Liver (tissue), 9 donors: ENCODE results near the gene ZNF689. TPM values are rescaled to one million over a fixed set of nuclear protein-coding genes. Genes with fewer than 3 reads are reported as not detected.
A peak's percentile ranks its signal among the peaks of the same experiment; 100 is the strongest.

Experiments
- DNase-seq: peaks from one replicate; pipeline ENCODE4 v3.0.0-alpha.2; 2017; ENCODE audit warnings: low spot score
- H3K27ac ChIP-seq, 2 donors: one replicate each; pipeline ENCODE4 v1.7.0; 2013; ENCODE audit warnings: inconsistent platforms in 2 of 2, low read length in 2 of 2, control low read depth in 1 of 2, low read depth in 1 of 2, mild to moderate bottlenecking in 1 of 2
- H3K27me3 ChIP-seq, 4 donors: one replicate each; pipeline versions ENCODE4 v1.6.1 to v1.7.0; 2013; ENCODE audit warnings: low read length in 3 of 4, inconsistent platforms in 1 of 4, mild to moderate bottlenecking in 1 of 4, moderate library complexity in 1 of 4; ENCODE audit not compliant: control insufficient read depth in 4 of 4, insufficient read depth in 4 of 4
- H3K36me3 ChIP-seq, 4 donors: one replicate each; pipeline versions ENCODE4 v1.6.1 to v1.7.0; 2013; ENCODE audit warnings: low read length in 3 of 4, mild to moderate bottlenecking in 3 of 4, low read depth in 1 of 4, moderate library complexity in 1 of 4; ENCODE audit not compliant: control insufficient read depth in 4 of 4, insufficient read depth in 3 of 4
- H3K4me1 ChIP-seq, 4 donors: one replicate each; pipeline versions ENCODE4 v1.6.1 to v1.7.0; 2013; ENCODE audit warnings: low read length in 3 of 4, mild to moderate bottlenecking in 3 of 4, moderate library complexity in 1 of 4; ENCODE audit not compliant: control insufficient read depth in 4 of 4, insufficient read depth in 4 of 4
- H3K4me3 ChIP-seq, 3 donors: one replicate each; pipeline versions ENCODE4 v1.6.1 to v1.7.0; 2013; ENCODE audit warnings: low read length in 3 of 3, control low read depth in 1 of 3, low read depth in 1 of 3, mild to moderate bottlenecking in 1 of 3
- H3K9ac ChIP-seq, 2 donors: one replicate each; pipeline ENCODE4 v1.7.0; 2013; ENCODE audit warnings: low read length in 2 of 2, mild to moderate bottlenecking in 2 of 2, moderate library complexity in 2 of 2, control low read depth in 1 of 2, low read depth in 1 of 2
- H3K9me3 ChIP-seq, 4 donors: one replicate each; pipeline versions ENCODE4 v1.6.1 to v1.7.0; 2013; ENCODE audit warnings: low read length in 3 of 4; ENCODE audit not compliant: control insufficient read depth in 4 of 4
- ATF3 ChIP-seq: IDR thresholded peaks from 2 replicates; pipeline ENCODE4 v1.6.1; 2016; ENCODE audit warnings: antibody characterized with exemption
- EGR1 ChIP-seq, 2 donors: IDR thresholded peaks; 2 replicates each; pipeline ENCODE4 v1.6.1; 2016 to 2018; ENCODE audit warnings: antibody characterized with exemption in 2 of 2, low read depth in 2 of 2
- FOXA1 ChIP-seq: IDR thresholded peaks from 2 replicates; pipeline ENCODE4 v1.6.1; 2016; ENCODE audit warnings: antibody characterized with exemption
- FOXA2 ChIP-seq: IDR thresholded peaks from 2 replicates; pipeline ENCODE4 v1.6.1; 2016; ENCODE audit warnings: antibody characterized with exemption
- GABPA ChIP-seq, 2 donors: IDR thresholded peaks in 1 of 2; conservative IDR thresholded peaks in 1 of 2; 2 replicates each; pipeline ENCODE4 v1.6.1; 2016; ENCODE audit warnings: antibody characterized with exemption in 2 of 2, mild to moderate bottlenecking in 1 of 2, moderate library complexity in 1 of 2
- HNF4A ChIP-seq, 2 donors: conservative IDR thresholded peaks; 2 replicates each; pipeline ENCODE4 v1.6.1; 2016; ENCODE audit warnings: antibody characterized with exemption in 2 of 2, mild to moderate bottlenecking in 2 of 2
- HNF4G ChIP-seq: IDR thresholded peaks from 2 replicates; pipeline ENCODE4 v1.6.1; 2016; ENCODE audit warnings: antibody characterized with exemption
- JUND ChIP-seq, 2 donors: IDR thresholded peaks; 2 replicates each; pipeline ENCODE4 v1.6.1; 2016; ENCODE audit warnings: antibody characterized with exemption in 2 of 2
- MAX ChIP-seq: IDR thresholded peaks from 2 replicates; pipeline ENCODE4 v1.6.1; 2016; ENCODE audit warnings: antibody characterized with exemption
- NR2F2 ChIP-seq: IDR thresholded peaks from 2 replicates; pipeline ENCODE4 v1.6.1; 2016; ENCODE audit warnings: antibody characterized with exemption
- RAD21 ChIP-seq, 2 donors: IDR thresholded peaks; 2 replicates each; pipeline ENCODE4 v1.6.1; 2016; ENCODE audit warnings: antibody characterized with exemption in 2 of 2, mild to moderate bottlenecking in 2 of 2
- REST ChIP-seq: IDR thresholded peaks from 2 replicates; pipeline ENCODE4 v1.6.1; 2016; ENCODE audit warnings: antibody characterized with exemption, mild to moderate bottlenecking
- RXRA ChIP-seq, 2 donors: IDR thresholded peaks; 2 replicates each; pipeline ENCODE4 v1.6.1; 2017 to 2018; ENCODE audit warnings: antibody characterized with exemption in 2 of 2, mild to moderate bottlenecking in 1 of 2
- SP1 ChIP-seq: IDR thresholded peaks from 2 replicates; pipeline ENCODE4 v1.6.1; 2018; ENCODE audit warnings: antibody characterized with exemption, mild to moderate bottlenecking
- TAF1 ChIP-seq: conservative IDR thresholded peaks from 2 replicates; pipeline ENCODE4 v1.6.1; 2016; ENCODE audit warnings: antibody characterized with exemption, mild to moderate bottlenecking
- YY1 ChIP-seq: IDR thresholded peaks from 2 replicates; pipeline ENCODE4 v1.6.1; 2016; ENCODE audit warnings: antibody characterized with exemption, mild to moderate bottlenecking
- WGBS: extraction: QIAGEN DNeasy Blood & Tissue Kit; methylation state at CpG from one replicate; pipeline ENCODE4 v1.1.7; 2013; 5-methylcytosine and 5-hydroxymethylcytosine counted together
- polyA plus RNA-seq, 2 donors: library from polyadenylated mRNA; stranded (reverse) in 1 of 2; unstranded in 1 of 2; fragments of 200-250 nt in 1 of 2; fragments of >200 nt in 1 of 2; fragmentation: Nextera tagmentation in 1 of 2; extraction: Ambion mirVana in 1 of 2; gene quantifications; one replicate each; pipeline versions ENCODE4 v1.2.1 to v1.2.3, GENCODE V29; 2013 to 2015
- total RNA-seq, 2 donors: library from RNA; depleted of rRNA; stranded (reverse); fragments of >200 nt; gene quantifications; one replicate each; pipeline ENCODE4 v1.2.3, GENCODE V29; 2014
- TF ChIP-seq, protein P1 (sequence below): fragments of 150-350 bp; IDR thresholded peaks from 2 replicates; pipeline ENCODE4 v1.5.1; 2017; ENCODE audit warnings: improper control_type of control experiment, low read depth, low read length; ENCODE audit not compliant: missing input control
- TF ChIP-seq, protein P2 (sequence below): IDR thresholded peaks from 2 replicates; pipeline ENCODE4 v1.6.1; 2016; ENCODE audit warnings: antibody characterized with exemption
- donor health status: healthy.
- donor health status: healthy.
- donor health status: healthy.
- donor health status: healthy.
- donor health status: healthy.

The ZNF689 gene
- 1 to 10 TPM; 4.6 to 5.8 TPM for total RNA-seq
- 1 to 10 TPM; 2.6 to 4.0 TPM for polyA plus RNA-seq

DNA sequence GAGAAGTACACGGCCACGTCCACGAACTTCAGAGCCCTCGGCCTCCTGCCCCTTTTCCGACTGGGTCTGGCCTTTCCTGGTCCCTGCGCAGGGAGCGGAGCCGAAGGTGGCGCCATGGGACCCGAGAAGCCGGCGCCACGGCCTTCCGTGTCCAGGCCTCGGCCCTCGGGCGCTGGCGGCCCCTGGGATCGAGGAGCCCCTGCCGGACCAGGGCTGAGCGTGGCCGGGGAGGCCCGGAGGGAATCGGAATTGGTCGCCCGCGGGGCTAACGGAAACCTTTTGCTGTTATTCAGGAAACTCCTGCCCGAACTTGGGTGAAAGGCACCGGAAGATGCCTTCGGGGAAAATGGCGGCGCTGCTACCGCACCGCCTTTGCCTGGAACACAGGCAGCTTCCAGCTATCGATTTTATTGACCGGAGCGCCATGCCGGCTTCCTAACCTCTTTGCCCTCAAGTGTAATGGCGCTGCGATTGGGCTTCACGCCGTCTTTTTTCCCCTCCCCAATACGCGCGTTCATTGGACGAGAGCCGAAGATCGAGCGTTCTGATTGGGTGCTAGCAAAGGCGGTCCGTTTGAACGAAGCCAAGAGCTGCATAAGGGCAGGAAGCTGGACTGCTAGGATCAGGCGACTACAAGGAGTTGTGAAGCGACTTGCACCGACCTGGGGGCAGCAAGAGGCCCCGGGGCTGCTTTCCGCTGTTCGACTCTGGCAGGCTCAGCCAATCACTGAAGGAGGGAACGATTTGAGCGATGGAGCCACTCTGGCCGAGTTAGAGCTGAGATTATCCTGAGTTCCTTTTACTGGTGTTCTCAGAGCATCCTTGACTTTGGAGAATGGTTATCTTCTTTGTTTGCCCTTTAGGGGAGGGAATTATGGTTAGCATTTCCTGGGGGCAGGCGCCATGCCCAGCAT, at the start of gene ZNF689:
ZNF689 (minus strand) TSS at position 464 of the 914 bp plus-strand sequence; CDS start at position 116, 348 bp downstream.
- Histone ChIP-seq H3K9ac (peak within 1 kb of the TSS; percentile 92 to 97), H3K36me3 (peaks cover 0 to 2% (median 0%) of the 10 kb centered on the region in 4 donors), H3K27me3 (no peaks in the 10 kb centered on the region), H3K4me1 (peaks cover 5 to 29% (median 16%) of the 10 kb centered on the region in 4 donors), H3K4me3 (peak within 1 kb of the TSS; percentile 80 to 91 (median 81)), H3K9me3 (no peaks in the 10 kb centered on the region), H3K27ac (peak within 1 kb of the TSS; percentile 96 to 97)
- peak; percentile 99 for DNase-seq
- under 1% methylated on average over 63 of the region's 63 CpGs for WGBS
- TF ChIP-seq FOXA1: no peak
- TF ChIP-seq, protein P1, sequence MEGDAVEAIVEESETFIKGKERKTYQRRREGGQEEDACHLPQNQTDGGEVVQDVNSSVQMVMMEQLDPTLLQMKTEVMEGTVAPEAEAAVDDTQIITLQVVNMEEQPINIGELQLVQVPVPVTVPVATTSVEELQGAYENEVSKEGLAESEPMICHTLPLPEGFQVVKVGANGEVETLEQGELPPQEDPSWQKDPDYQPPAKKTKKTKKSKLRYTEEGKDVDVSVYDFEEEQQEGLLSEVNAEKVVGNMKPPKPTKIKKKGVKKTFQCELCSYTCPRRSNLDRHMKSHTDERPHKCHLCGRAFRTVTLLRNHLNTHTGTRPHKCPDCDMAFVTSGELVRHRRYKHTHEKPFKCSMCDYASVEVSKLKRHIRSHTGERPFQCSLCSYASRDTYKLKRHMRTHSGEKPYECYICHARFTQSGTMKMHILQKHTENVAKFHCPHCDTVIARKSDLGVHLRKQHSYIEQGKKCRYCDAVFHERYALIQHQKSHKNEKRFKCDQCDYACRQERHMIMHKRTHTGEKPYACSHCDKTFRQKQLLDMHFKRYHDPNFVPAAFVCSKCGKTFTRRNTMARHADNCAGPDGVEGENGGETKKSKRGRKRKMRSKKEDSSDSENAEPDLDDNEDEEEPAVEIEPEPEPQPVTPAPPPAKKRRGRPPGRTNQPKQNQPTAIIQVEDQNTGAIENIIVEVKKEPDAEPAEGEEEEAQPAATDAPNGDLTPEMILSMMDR: no peak
- TF ChIP-seq YY1: peak; percentile 100
- TF ChIP-seq HNF4G: no peak
- peak in 1 of 2 donors; percentile 63 for TF ChIP-seq GABPA (IDR thresholded peaks at IDR 0.05 in 1 of 2, conservative IDR thresholded peaks at IDR 0.05 in 1 of 2)
- TF ChIP-seq SP1: peak; percentile 100
- TF ChIP-seq HNF4A (conservative IDR thresholded peaks at IDR 0.05): peak; percentile 26 to 37
- peak; percentile 1 to 10 for TF ChIP-seq RAD21 (IDR thresholded peaks at IDR 0.05)
- no peak for TF ChIP-seq EGR1 (IDR thresholded peaks at IDR 0.05; ENCODE audit: low read depth in 2 of 2)
- peak; percentile 71 for TF ChIP-seq TAF1
- TF ChIP-seq, protein P2, sequence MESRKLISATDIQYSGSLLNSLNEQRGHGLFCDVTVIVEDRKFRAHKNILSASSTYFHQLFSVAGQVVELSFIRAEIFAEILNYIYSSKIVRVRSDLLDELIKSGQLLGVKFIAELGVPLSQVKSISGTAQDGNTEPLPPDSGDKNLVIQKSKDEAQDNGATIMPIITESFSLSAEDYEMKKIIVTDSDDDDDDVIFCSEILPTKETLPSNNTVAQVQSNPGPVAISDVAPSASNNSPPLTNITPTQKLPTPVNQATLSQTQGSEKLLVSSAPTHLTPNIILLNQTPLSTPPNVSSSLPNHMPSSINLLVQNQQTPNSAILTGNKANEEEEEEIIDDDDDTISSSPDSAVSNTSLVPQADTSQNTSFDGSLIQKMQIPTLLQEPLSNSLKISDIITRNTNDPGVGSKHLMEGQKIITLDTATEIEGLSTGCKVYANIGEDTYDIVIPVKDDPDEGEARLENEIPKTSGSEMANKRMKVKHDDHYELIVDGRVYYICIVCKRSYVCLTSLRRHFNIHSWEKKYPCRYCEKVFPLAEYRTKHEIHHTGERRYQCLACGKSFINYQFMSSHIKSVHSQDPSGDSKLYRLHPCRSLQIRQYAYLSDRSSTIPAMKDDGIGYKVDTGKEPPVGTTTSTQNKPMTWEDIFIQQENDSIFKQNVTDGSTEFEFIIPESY: peak; percentile 62
- no peak for TF ChIP-seq JUND (IDR thresholded peaks at IDR 0.05)
- peak; percentile 48 to 61 for TF ChIP-seq RXRA (IDR thresholded peaks at IDR 0.05)
- TF ChIP-seq ATF3: no peak
- TF ChIP-seq MAX: peak; percentile 37
- peak; percentile 84 for TF ChIP-seq REST
- TF ChIP-seq FOXA2: peak; percentile 8
- peak; percentile 62 for TF ChIP-seq NR2F2
